Measurements from ENCODE around the gene RC3H1.

RC3H1 gene

GRCh38 chr1:174022976-174023277 lies 770 bp upstream of the RC3H1 start:
- Histone ChIP-seq H3K36me3 (ENCODE audit: control insufficient read depth, insufficient read depth, low read length, severe bottlenecking) (no peaks in the 10 kb centered on the region), H3K9ac (ENCODE audit: low read length) (peak overlapping the region; percentile 87), H3K4me3 (ENCODE audit: low read length) (peak overlapping the region; percentile 97), H3K27me3 (replicated peaks; ENCODE audit: control insufficient read depth, insufficient read depth, low read length) (no peaks in the 10 kb centered on the region), H3K4me1 (ENCODE audit: control insufficient read depth, insufficient read depth, low read length) (peaks cover 32% of the 10 kb centered on the region), H3K9me3 (ENCODE audit: control insufficient read depth, low read length) (no peaks in the 10 kb centered on the region)
- no peak for DNase-seq (ENCODE audit: low read depth)

DNA sequence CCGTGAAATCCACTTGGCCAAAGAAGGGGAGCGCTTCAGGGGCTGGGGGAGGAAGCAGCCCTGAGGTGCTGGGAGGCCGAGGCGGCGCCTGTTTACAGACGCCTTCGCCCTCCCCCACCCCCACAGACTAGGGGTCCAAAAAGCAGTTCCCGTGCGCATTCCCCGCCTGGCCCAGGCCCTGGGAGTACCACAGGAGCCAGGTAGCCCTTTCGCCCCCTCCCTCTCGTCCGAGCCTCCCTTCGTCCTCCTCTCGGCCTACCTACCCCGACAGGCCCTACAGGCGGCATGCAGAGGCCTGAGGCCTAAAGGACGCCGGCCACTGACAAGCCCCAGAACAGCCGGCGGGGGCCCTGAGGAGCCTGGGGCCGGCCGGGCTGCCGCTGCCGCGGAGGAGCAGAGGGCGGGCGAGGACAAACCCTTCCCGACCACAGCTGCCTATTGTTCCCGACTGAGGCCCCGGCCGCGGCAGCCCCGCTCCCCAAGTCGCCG lies 522 bp downstream of the RC3H1 start:
- H3K27me3 ChIP-seq (replicated peaks; ENCODE audit: control insufficient read depth, insufficient read depth, low read length): no peaks in the 10 kb centered on the region
- peaks cover 43% of the 10 kb centered on the region for H3K4me1 ChIP-seq (ENCODE audit: control insufficient read depth, insufficient read depth, low read length)
- H3K9me3 ChIP-seq (ENCODE audit: control insufficient read depth, low read length): no peaks in the 10 kb centered on the region
- peak overlapping the region; percentile 87 for H3K9ac ChIP-seq (ENCODE audit: low read length)
- H3K36me3 ChIP-seq (ENCODE audit: control insufficient read depth, insufficient read depth, low read length, severe bottlenecking): no peaks in the 10 kb centered on the region
- H3K4me3 ChIP-seq (ENCODE audit: low read length): peak overlapping the region; percentile 97
- peak; percentile 76 for DNase-seq (ENCODE audit: low read depth)

DNA sequence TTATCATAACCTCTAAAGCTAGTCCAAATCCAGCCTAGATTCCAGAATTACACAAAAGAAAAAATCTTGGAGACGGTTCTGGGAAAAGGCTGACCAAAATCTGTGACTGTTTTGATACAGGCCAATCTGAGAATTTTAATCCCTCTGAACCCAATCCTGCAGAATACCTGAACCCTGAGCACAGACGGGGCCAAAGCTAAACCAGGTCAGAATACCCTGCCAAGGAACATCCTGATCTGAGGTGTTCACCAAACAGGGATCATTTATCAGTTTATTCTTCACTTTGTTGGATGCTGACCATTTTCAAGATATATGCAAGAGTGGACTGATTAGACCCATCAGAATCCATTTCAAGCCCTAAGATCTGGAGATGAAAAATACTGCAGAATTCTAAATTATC lies 3.6 kb downstream of the RC3H1 start:
- Histone ChIP-seq H3K36me3 (ENCODE audit: control insufficient read depth, insufficient read depth, low read length, severe bottlenecking) (no peaks in the 10 kb centered on the region), H3K27me3 (replicated peaks; ENCODE audit: control insufficient read depth, insufficient read depth, low read length) (no peaks in the 10 kb centered on the region), H3K4me1 (ENCODE audit: control insufficient read depth, insufficient read depth, low read length) (peaks cover 43% of the 10 kb centered on the region), H3K9me3 (ENCODE audit: control insufficient read depth, low read length) (no peaks in the 10 kb centered on the region), H3K9ac (ENCODE audit: low read length) (no peak overlapping the region), H3K4me3 (ENCODE audit: low read length) (no peak overlapping the region)
- no peak for DNase-seq (ENCODE audit: low read depth)

DNA sequence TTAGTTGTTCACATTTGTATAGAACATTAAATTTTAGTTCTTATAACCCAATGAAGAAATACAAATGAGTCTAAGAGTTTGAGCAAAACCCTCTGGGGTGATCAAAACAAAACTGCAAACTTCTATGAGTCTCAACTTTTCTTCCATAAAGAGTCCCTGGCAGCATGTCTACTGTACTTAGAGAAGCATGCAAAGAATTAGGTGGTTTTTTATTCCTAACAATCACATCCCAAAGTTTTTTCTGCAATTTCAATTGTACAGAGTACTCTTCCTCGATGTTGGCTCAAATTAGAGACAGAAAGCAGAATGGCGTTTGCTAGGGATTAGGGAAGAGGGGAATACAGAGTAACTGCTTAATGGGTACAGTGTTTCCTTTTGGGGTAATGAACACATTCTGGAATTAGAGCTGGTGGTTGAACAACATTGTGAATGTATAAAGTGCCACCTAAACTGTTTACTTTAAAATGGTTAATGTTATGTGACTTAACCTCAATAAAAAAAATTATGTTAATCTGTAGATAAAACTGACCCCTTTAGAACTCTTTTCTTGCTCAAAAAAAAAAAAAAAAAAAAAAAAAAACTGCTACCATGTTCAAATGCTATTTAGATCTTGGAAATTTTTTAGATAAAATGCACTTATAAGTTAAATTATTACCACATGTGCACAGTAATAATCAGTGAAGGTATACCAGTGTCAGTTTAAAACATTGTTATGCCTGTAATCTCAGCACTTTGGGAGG lies 4.8 kb downstream of the RC3H1 start:
- Histone ChIP-seq H3K27me3 (replicated peaks; ENCODE audit: control insufficient read depth, insufficient read depth, low read length) (no peaks in the 10 kb centered on the region), H3K9ac (ENCODE audit: low read length) (no peak overlapping the region), H3K4me1 (ENCODE audit: control insufficient read depth, insufficient read depth, low read length) (peaks cover 39% of the 10 kb centered on the region), H3K4me3 (ENCODE audit: low read length) (peak overlapping the region; percentile 14), H3K36me3 (ENCODE audit: control insufficient read depth, insufficient read depth, low read length, severe bottlenecking) (no peaks in the 10 kb centered on the region), H3K9me3 (ENCODE audit: control insufficient read depth, low read length) (no peaks in the 10 kb centered on the region)
- DNase-seq (ENCODE audit: low read depth): peak; percentile 68

- no peaks in the 10 kb centered on the region for H3K27me3 ChIP-seq (replicated peaks; ENCODE audit: control insufficient read depth, insufficient read depth, low read length)
- no peak overlapping the region for H3K4me3 ChIP-seq (ENCODE audit: low read length)
- H3K9ac ChIP-seq (ENCODE audit: low read length): no peak overlapping the region
- no peak for DNase-seq (ENCODE audit: low read depth)
- H3K4me1 ChIP-seq (ENCODE audit: control insufficient read depth, insufficient read depth, low read length): peaks cover 24% of the 10 kb centered on the region
- peaks cover 3% of the 10 kb centered on the region for H3K36me3 ChIP-seq (ENCODE audit: control insufficient read depth, insufficient read depth, low read length, severe bottlenecking)
- H3K9me3 ChIP-seq (ENCODE audit: control insufficient read depth, low read length): no peaks in the 10 kb centered on the region
These were observed 8.2 kb downstream of the RC3H1 start for GRCh38 chr1:174013864-174014418.

DNA sequence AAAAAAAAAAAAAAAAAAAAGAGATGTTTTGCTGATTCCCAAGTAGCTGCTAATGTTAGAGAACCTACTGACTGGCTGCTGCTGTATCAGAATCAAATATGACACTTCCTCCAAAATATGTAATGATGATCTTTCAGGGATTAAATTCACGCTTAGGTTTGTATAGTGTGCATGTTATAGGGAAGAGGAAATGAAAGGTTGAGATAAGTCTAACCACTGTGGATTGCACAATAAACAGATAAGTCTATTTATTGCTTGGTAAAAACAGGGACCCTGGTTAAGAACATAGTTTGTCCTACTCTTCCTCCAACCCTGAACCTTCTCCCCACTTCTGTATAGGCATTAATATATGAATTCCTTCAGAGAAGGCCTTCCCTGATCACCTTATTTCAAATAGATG lies 13.2 kb downstream of the RC3H1 start:
- H3K27me3 ChIP-seq (replicated peaks; ENCODE audit: control insufficient read depth, insufficient read depth, low read length): no peaks in the 10 kb centered on the region
- peaks cover 29% of the 10 kb centered on the region for H3K4me1 ChIP-seq (ENCODE audit: control insufficient read depth, insufficient read depth, low read length)
- no peak overlapping the region for H3K9ac ChIP-seq (ENCODE audit: low read length)
- H3K36me3 ChIP-seq (ENCODE audit: control insufficient read depth, insufficient read depth, low read length, severe bottlenecking): peaks cover 3% of the 10 kb centered on the region
- H3K4me3 ChIP-seq (ENCODE audit: low read length): no peak overlapping the region
- no peaks in the 10 kb centered on the region for H3K9me3 ChIP-seq (ENCODE audit: control insufficient read depth, low read length)
- DNase-seq (ENCODE audit: low read depth): no peak

DNA sequence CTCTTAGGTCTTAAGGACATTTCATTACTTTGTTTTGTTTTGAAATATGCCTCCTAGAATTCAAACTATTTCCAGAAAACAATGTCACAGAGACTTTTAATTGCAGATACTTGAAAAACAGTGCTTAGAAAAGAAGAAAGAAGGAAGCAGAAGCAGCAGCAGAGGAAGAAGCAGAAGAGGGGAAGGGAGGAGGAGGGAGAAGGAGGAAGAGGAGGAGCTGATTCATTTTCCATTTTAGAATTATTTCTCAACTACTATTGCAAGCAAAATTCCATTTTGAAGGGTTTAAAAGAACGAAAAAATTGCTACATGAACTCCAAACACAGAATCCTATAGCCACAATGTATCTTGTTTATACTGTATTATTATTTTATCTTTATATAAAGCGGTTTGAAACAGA lies 13.9 kb downstream of the RC3H1 start:
- no peaks in the 10 kb centered on the region for H3K9me3 ChIP-seq (ENCODE audit: control insufficient read depth, low read length)
- no peak overlapping the region for H3K9ac ChIP-seq (ENCODE audit: low read length)
- H3K27me3 ChIP-seq (replicated peaks; ENCODE audit: control insufficient read depth, insufficient read depth, low read length): no peaks in the 10 kb centered on the region
- peak overlapping the region; percentile 23 for H3K4me3 ChIP-seq (ENCODE audit: low read length)
- H3K4me1 ChIP-seq (ENCODE audit: control insufficient read depth, insufficient read depth, low read length): peaks cover 29% of the 10 kb centered on the region
- DNase-seq (ENCODE audit: low read depth): no peak
- peaks cover 3% of the 10 kb centered on the region for H3K36me3 ChIP-seq (ENCODE audit: control insufficient read depth, insufficient read depth, low read length, severe bottlenecking)

GRCh38 chr1:174007851-174008250 lies 14.3 kb downstream of the RC3H1 start:
- Histone ChIP-seq H3K27me3 (replicated peaks; ENCODE audit: control insufficient read depth, insufficient read depth, low read length) (no peaks in the 10 kb centered on the region), H3K4me1 (ENCODE audit: control insufficient read depth, insufficient read depth, low read length) (peaks cover 29% of the 10 kb centered on the region), H3K9me3 (ENCODE audit: control insufficient read depth, low read length) (no peaks in the 10 kb centered on the region), H3K36me3 (ENCODE audit: control insufficient read depth, insufficient read depth, low read length, severe bottlenecking) (peaks cover 3% of the 10 kb centered on the region), H3K9ac (ENCODE audit: low read length) (no peak overlapping the region), H3K4me3 (ENCODE audit: low read length) (peak overlapping the region; percentile 23)
- DNase-seq (ENCODE audit: low read depth): no peak

DNA sequence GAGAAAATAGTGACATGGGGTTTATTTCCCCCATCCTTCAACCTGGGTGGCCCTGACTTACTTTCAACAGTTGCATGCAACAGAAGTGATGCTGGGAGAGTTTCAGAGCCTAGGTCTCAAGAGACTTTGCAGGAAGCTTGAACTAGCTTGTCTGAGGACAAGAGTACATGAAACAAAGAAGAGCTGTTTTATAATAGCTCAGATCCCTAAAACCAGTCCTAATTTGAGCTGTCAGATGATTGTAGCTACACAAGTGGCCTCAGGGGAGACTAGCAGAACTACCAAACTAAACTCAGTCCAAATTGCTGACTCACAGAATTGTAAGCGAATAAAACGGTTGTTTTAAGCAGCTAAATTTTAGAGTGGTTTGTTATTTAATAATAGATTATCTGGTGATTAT lies 17.1 kb downstream of the RC3H1 start:
- peak; percentile 63 for DNase-seq (ENCODE audit: low read depth)
- Histone ChIP-seq H3K4me1 (ENCODE audit: control insufficient read depth, insufficient read depth, low read length) (peaks cover 35% of the 10 kb centered on the region), H3K27me3 (replicated peaks; ENCODE audit: control insufficient read depth, insufficient read depth, low read length) (no peaks in the 10 kb centered on the region), H3K36me3 (ENCODE audit: control insufficient read depth, insufficient read depth, low read length, severe bottlenecking) (no peaks in the 10 kb centered on the region), H3K9me3 (ENCODE audit: control insufficient read depth, low read length) (no peaks in the 10 kb centered on the region), H3K9ac (ENCODE audit: low read length) (no peak overlapping the region), H3K4me3 (ENCODE audit: low read length) (no peak overlapping the region)

- no peak overlapping the region for H3K9ac ChIP-seq (ENCODE audit: low read length)
- H3K27me3 ChIP-seq (replicated peaks; ENCODE audit: control insufficient read depth, insufficient read depth, low read length): no peaks in the 10 kb centered on the region
- H3K36me3 ChIP-seq (ENCODE audit: control insufficient read depth, insufficient read depth, low read length, severe bottlenecking): no peaks in the 10 kb centered on the region
- H3K4me3 ChIP-seq (ENCODE audit: low read length): no peak overlapping the region
- no peaks in the 10 kb centered on the region for H3K9me3 ChIP-seq (ENCODE audit: control insufficient read depth, low read length)
- no peak for DNase-seq (ENCODE audit: low read depth)
- H3K4me1 ChIP-seq (ENCODE audit: control insufficient read depth, insufficient read depth, low read length): peaks cover 32% of the 10 kb centered on the region
These were observed 18.3 kb downstream of the RC3H1 start for GRCh38 chr1:174003867-174004266.

DNA sequence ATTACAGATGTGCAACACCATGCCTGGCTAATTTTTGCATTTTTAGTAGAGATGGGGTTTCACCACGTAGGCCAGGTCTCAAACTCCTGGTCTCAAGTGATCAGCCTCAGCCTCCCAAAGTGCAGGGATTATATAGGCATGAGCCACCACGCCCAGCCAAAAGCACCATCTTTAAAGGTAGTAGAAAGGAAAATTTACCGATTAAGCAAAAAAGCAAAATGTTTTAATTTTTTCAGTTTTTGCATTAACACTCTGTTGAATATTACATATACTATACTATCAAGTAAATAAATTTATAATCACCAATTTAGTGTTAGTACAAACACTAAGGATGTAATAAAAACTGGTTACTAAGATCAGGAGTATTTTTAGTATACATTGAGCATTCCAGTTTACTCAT lies 20.6 kb downstream of the RC3H1 start:
- Histone ChIP-seq H3K9ac (ENCODE audit: low read length) (no peak overlapping the region), H3K4me1 (ENCODE audit: control insufficient read depth, insufficient read depth, low read length) (peaks cover 27% of the 10 kb centered on the region), H3K36me3 (ENCODE audit: control insufficient read depth, insufficient read depth, low read length, severe bottlenecking) (peaks cover 4% of the 10 kb centered on the region), H3K4me3 (ENCODE audit: low read length) (no peak overlapping the region), H3K9me3 (ENCODE audit: control insufficient read depth, low read length) (no peaks in the 10 kb centered on the region), H3K27me3 (replicated peaks; ENCODE audit: control insufficient read depth, insufficient read depth, low read length) (no peaks in the 10 kb centered on the region)
- DNase-seq (ENCODE audit: low read depth): no peak

- no peak overlapping the region for H3K4me3 ChIP-seq (ENCODE audit: low read length)
- no peak for DNase-seq (ENCODE audit: low read depth)
These were observed 21.8 kb downstream of the RC3H1 start for GRCh38 chr1:174000371-174000770.

More at GRCh38 chr1:174000371-174000770, 21.8 kb downstream of the RC3H1 start:
- H3K27me3 ChIP-seq (replicated peaks; ENCODE audit: control insufficient read depth, insufficient read depth, low read length): no peaks in the 10 kb centered on the region
- peaks cover 22% of the 10 kb centered on the region for H3K4me1 ChIP-seq (ENCODE audit: control insufficient read depth, insufficient read depth, low read length)
- peaks cover 6% of the 10 kb centered on the region for H3K36me3 ChIP-seq (ENCODE audit: control insufficient read depth, insufficient read depth, low read length, severe bottlenecking)
- no peak overlapping the region for H3K9ac ChIP-seq (ENCODE audit: low read length)
- H3K9me3 ChIP-seq (ENCODE audit: control insufficient read depth, low read length): no peaks in the 10 kb centered on the region
